Activated T-helper 1 cell treated with Interleukin-2 at 50 U/mL for 16 hours (primary cell): ENCODE measurements around the gene STT3B.
"Not testable (repeated sequence)": the region's sequence is repeated elsewhere in the genome, so short reads cannot be mapped to it uniquely, and the experiment has no call there.

Source experiments
- DNase-seq: peaks from one replicate; pipeline ENCODE4 v3.0.0-alpha.2; 2020; ENCODE audit warnings: low read depth

Gene STT3B

GRCh38 chr3:31605333-31605732, 72.6 kb downstream of the STT3B start:
- not testable (repeated sequence) for DNase-seq

DNA sequence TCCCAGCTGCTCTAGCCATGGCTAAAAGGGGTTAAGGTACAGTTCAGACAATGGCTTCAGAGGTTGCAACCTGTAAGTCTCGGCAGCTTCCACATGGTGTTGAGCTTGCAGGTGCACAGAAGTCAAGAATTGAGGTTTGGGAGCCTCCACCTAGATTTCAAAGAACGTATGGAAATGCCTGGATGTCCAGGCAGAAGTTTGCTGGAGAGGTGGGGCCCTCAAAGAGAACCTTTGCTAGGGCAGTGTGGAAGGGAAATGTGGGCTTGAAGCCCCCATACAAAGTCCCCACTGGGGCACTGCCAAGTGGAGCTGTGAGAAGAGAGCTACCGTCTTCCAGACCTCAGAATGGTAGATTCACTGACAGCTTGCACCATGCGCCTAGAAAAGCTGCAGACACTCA, 73.7 kb downstream of the STT3B start:
- no peak for DNase-seq

DNA sequence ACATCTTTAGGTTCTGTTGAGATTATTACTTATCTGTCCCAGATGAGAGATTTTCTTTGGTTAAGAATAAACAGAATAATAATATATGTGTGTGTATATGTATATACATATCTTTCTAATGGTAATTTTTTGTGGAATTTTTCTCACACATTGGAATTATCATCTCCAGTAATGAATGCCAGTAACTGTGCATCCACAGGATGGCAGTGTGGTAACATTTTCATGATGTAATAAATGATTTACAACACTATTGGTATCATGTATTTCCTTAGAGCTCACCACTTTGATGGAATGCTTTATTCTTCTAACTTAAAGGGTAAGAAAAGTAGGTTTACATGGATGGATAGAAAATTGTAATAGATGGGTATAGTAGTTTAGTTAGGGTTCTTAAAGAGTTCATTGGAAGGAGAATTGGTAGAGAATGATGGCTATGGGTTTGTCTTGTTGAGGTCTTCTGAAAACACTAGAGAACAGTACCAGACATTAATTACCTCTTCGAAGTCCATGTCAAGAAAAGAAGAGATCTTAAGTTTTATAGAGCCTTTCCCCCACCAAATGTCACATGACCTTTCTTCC, 78.1 kb downstream of the STT3B start:
- DNase-seq, result no peak

DNA sequence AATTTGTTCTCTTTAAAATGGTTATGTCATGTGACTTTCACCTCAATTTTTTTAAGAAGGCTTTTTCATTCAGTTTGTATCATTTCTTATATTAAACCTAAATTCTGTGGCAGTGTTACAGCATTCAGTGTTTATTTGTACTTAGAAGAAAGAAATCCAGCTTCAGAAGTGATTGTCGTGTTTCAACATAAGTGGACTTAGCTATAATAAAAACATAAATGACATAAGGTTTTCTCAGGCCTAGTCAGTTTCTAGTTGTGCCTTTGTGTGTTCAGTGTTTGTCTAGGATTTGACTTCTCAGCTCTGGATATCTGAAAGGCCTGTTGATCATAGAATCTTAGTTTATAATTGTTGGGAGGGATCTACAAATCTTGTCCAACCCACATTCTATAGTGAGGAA, 80.5 kb downstream of the STT3B start:
- DNase-seq, result no peak

DNA sequence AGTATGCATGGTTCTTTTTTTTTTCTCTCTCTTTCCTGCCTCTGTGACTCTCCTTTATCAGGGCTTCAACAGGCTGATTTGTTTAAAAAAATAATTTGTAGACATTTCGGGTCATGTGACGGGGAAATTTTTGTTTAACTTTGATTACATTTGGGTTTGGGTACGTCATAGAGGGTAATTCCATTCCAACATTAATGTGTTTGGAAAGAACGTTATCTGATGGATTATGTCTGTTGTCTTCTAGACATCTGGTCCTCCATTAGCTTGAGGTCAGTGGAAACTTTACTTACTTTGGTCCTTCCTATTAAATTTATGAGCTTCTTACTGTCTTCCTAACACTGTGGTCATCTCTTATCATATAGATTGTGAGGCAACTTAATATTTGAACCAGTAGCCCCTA, 80.9 kb downstream of the STT3B start:
- DNase-seq, result no peak

GRCh38 chr3:31614162-31614921, 81.6 kb downstream of the STT3B start:
- no peak for DNase-seq

DNA sequence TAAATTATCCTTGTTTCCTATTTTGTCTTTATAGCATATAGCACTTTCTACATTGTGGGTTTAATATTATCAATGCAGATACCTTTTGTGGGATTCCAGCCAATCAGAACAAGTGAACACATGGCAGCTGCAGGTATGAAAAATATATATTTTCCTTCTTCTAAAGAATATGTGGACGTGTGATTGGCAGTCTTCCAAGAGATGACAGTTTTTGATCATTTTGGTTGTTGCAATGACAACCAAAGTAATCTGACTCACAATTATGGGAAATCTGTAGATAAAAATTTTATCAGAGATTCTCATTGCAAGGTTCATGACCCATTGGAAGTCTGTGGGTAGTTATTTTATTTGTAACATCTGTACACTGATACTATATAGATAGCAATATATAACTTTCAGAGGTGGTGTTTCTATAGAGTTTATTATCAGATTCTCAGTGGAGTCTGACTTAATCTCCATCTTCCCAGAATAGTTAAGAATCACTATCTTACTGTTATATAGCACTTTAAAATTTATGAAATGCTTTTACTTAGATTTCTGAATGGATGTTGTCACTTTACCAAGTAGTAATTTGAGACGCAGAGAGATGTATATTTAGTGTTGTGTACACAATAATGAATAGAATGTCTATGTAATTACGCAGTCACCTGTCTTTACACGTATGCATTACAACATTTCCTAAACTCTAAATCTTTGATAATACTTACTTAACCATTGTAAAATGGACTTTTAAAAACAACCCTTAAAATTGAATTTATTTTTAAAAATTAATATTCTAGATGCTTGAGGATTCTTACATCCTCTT, 82.5 kb downstream of the STT3B start:
- DNase-seq, result no peak

GRCh38 chr3:31616711-31617110, 84.0 kb downstream of the STT3B start:
- DNase-seq, result no peak

DNA sequence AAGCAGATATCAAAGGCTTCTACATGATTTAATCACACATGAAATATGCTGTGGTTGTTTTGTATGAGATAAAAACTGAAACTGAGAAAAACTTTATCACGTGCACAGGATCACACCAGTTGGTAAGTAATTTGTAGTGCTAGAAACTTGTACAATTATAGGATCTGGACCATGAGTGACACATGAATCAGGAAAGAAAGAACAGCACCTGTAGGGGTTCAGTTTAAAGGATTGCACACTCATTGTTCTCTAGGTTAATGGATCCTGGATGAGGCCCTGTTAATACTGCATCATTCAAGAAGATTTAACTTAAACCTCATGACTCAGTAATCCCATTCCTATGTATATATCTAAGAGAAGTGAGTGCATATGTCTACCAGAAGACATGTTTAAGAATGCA, 87.9 kb downstream of the STT3B start:
- no peak for DNase-seq

GRCh38 chr3:31621314-31621713, 88.6 kb downstream of the STT3B start:
- DNase-seq, result no peak

DNA sequence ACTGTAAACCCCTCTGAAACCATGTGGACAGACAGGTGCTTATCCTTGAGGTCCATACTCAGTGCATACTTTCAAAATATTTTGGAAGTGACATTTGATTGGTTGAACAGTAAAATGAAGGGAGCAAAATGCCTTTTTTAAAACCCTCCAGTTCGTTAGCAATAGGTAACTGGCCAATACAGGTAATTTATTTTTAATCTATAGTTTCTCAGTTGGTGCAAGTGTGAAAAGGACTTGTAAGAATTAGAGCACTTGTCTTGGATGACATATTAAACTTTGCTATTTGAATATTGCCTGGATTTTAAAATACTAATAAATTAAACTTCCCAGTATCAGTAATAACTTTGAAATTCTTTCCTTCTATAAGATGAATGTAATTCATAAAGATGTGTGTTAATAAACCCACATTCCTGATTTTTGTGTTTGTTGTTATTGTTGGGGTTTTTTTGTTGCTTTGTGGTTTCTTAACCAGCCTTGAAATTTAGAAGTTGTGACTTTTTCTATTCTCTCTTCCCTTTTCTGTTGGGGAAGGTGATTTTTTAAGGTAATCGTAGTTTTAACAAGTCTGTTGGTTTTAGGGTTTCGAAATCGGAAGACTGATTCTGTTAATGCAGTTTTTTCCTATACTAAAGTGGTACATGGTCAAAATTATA, 90.0 kb downstream of the STT3B start:
- no peak for DNase-seq

- no peak for DNase-seq
These were observed 91.5 kb downstream of the STT3B start for GRCh38 chr3:31624083-31624709.

- no peak for DNase-seq
These were observed 92.6 kb downstream of the STT3B start for GRCh38 chr3:31625358-31625757.

- no peak for DNase-seq
These were observed 96.3 kb downstream of the STT3B start for GRCh38 chr3:31629054-31629453.

GRCh38 chr3:31634476-31634875, 101.8 kb downstream of the STT3B start:
- no peak for DNase-seq

- no peak for DNase-seq
These were observed 102.8 kb downstream of the STT3B start for GRCh38 chr3:31635545-31635944.

- no peak for DNase-seq
These were observed 103.3 kb downstream of the STT3B start for GRCh38 chr3:31636049-31636448.

DNA sequence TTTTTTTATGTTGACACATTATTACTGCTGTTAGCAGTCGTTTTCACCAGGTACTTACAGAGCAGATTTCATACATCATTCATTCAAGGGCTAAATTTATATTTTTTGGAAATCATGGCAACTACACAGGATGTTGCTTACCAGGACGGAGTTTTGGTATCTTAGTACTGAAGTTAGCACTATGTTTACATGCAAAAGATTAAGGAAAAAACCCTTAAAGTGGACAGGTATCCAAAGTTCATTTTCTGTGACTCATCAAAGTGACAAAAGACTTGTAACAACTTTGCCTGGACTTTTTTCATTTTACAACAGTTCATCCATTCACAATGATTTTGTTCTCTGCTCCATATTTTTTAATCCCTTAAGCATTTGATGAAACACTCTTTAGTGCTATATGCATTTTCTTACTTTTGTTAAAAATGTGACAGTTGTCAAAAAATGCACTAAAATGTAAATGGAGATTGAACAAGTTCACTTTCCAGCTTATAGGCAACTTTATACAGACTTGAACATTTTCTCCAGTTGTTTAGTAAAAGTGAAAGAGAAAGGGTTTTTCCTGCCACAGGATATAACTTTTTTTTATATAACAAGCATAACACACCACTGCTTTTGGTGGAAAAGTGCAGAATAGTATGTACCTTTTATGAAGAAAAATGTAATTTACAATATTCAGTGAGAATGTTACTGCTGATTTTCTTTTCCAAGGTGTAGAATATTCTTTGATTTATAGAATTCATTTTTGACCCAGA, 104.1 kb downstream of the STT3B start:
- no peak for DNase-seq

- DNase-seq, result no peak
These were observed 107.1 kb downstream of the STT3B start for GRCh38 chr3:31639828-31640227.

- no peak for DNase-seq
These were observed 112.5 kb downstream of the STT3B start for GRCh38 chr3:31645256-31645655.

GRCh38 chr3:31648286-31648968, 115.7 kb downstream of the STT3B start:
- no peak for DNase-seq
